ENCODE measurements around the gene RALY.

RALY gene

GRCh38 chr20:34091637-34092200, 98.0 kb downstream of the RALY start:
- H3K36me3 ChIP-seq (ENCODE audit: control insufficient read depth, low read length): peaks cover 95% of the 10 kb centered on the region
- H3F3A ChIP-seq (ENCODE audit: control insufficient read depth, insufficient read depth): peaks cover 40% of the 10 kb centered on the region
- TF ChIP-seq CTCF (IDR thresholded peaks at IDR 0.05; ENCODE audit: low read depth, low read length, poor library complexity, severe bottlenecking): no peak
- no peak for TF ChIP-seq EZH2phosphoT487 (IDR thresholded peaks at IDR 0.05; ENCODE audit: borderline replicate concordance, low read length)
- H3K79me2 ChIP-seq (ENCODE audit: control insufficient read depth, low read length): peaks cover 36% of the 10 kb centered on the region
- H3K4me1 ChIP-seq (ENCODE audit: control insufficient read depth, low read length): no peaks in the 10 kb centered on the region
- no peak overlapping the region for H3K4me2 ChIP-seq (ENCODE audit: low read length)
- H3K27me3 ChIP-seq (ENCODE audit: control insufficient read depth, low read length): no peaks in the 10 kb centered on the region
- H3K27ac ChIP-seq (ENCODE audit: low read depth, low read length): no peak overlapping the region
- H4K20me1 ChIP-seq (ENCODE audit: control insufficient read depth, insufficient read depth, low read depth, low read length): 0 out of 2 replicates have a peak, but pooled peaks cover 5% of the 10 kb centered on the region
- H3K9me2 ChIP-seq (replicated peaks; ENCODE audit: control insufficient read depth, low read length): no peaks in the 10 kb centered on the region
- H3K9me3 ChIP-seq (ENCODE audit: control insufficient read depth, insufficient read depth, low read length): no peaks in the 10 kb centered on the region
- no peak overlapping the region for H3K4me3 ChIP-seq (ENCODE audit: low read length)

GRCh38 chr20:34093895-34094294, 100.2 kb downstream of the RALY start:
- Histone ChIP-seq H3K4me1 (ENCODE audit: control insufficient read depth, low read length) (no peaks in the 10 kb centered on the region), H3K9me2 (replicated peaks; ENCODE audit: control insufficient read depth, low read length) (no peaks in the 10 kb centered on the region), H3K4me3 (ENCODE audit: low read length) (no peak overlapping the region), H3K36me3 (ENCODE audit: control insufficient read depth, low read length) (peaks cover 97% of the 10 kb centered on the region), H3K79me2 (ENCODE audit: control insufficient read depth, low read length) (peaks cover 23% of the 10 kb centered on the region), H3K4me2 (ENCODE audit: low read length) (no peak overlapping the region), H4K20me1 (ENCODE audit: control insufficient read depth, insufficient read depth, low read depth, low read length) (no peaks in the 10 kb centered on the region), H3K9me3 (ENCODE audit: control insufficient read depth, insufficient read depth, low read length) (no peaks in the 10 kb centered on the region), H3K27me3 (ENCODE audit: control insufficient read depth, low read length) (no peaks in the 10 kb centered on the region), H3F3A (ENCODE audit: control insufficient read depth, insufficient read depth) (peaks cover 28% of the 10 kb centered on the region), H3K27ac (ENCODE audit: low read depth, low read length) (no peak overlapping the region)
- TF ChIP-seq CTCF (IDR thresholded peaks at IDR 0.05; ENCODE audit: low read depth, low read length, poor library complexity, severe bottlenecking) (no peak), EZH2phosphoT487 (IDR thresholded peaks at IDR 0.05; ENCODE audit: borderline replicate concordance, low read length) (no peak)

GRCh38 chr20:34095825-34096224, 102.1 kb downstream of the RALY start:
- H3K4me1 ChIP-seq (ENCODE audit: control insufficient read depth, low read length): no peaks in the 10 kb centered on the region
- no peak overlapping the region for H3K4me3 ChIP-seq (ENCODE audit: low read length)
- no peaks in the 10 kb centered on the region for H4K20me1 ChIP-seq (ENCODE audit: control insufficient read depth, insufficient read depth, low read depth, low read length)
- H3K27me3 ChIP-seq (ENCODE audit: control insufficient read depth, low read length): no peaks in the 10 kb centered on the region
- H3K27ac ChIP-seq (ENCODE audit: low read depth, low read length): no peak overlapping the region
- H3F3A ChIP-seq (ENCODE audit: control insufficient read depth, insufficient read depth): peaks cover 16% of the 10 kb centered on the region
- H3K4me2 ChIP-seq (ENCODE audit: low read length): no peak overlapping the region
- H3K9me2 ChIP-seq (replicated peaks; ENCODE audit: control insufficient read depth, low read length): no peaks in the 10 kb centered on the region
- H3K9me3 ChIP-seq (ENCODE audit: control insufficient read depth, insufficient read depth, low read length): no peaks in the 10 kb centered on the region
- TF ChIP-seq EZH2phosphoT487 (IDR thresholded peaks at IDR 0.05; ENCODE audit: borderline replicate concordance, low read length): no peak
- TF ChIP-seq CTCF (IDR thresholded peaks at IDR 0.05; ENCODE audit: low read depth, low read length, poor library complexity, severe bottlenecking): no peak
- H3K79me2 ChIP-seq (ENCODE audit: control insufficient read depth, low read length): peaks cover 31% of the 10 kb centered on the region
- peaks cover 97% of the 10 kb centered on the region for H3K36me3 ChIP-seq (ENCODE audit: control insufficient read depth, low read length)

All from DOHH2 (cell line).